ENCODE results near the gene PAWR.

DNA sequence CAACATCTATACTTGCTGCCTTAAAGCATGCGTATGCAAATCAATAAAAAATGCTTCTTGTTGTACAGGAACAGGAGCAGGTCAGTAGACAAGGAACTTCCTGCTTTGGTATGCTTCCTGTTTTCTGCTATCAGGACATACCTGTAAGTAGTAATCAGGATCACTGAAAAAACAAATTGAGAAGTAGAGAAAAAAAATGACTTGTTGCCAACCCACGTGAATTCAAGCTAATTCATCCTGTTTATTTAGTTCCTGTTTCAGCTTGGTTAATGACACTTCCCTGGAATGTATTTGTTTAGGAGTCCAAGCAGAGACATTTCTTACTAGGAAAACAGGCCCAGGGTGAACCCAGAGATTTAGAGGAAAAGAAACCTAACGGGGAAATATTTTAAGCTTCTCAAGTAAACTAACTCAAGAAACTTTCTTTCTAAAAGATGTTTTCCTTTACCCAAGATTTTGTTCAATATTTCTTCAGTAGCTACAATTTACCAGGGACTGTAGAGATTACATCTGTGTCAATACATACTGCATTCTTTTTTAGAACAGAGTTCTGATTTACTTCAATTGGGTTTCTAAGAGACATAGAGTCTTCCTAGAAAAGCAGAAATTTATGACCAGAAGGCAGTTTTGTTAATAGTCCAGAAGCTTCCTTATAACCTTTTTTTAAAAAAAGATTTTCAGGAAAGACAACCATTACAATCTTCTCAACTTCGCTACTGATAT lies 124.2 kb downstream of the PAWR start:
- TF ChIP-seq CTCF (conservative IDR thresholded peaks at IDR 0.05) (no peak), ZFX (IDR thresholded peaks at IDR 0.05) (no peak)

Data from C4-2B (cell line).